ENCODE measurements around the gene VASH1. TPM values are rescaled to one million over a fixed set of nuclear protein-coding genes. Genes with fewer than 3 reads are reported as not detected.

The VASH1 gene
- total RNA-seq, 6 donors from 2014 or later: 12.0 to 53.5 (median 28.2) TPM

GRCh38 chr14:76780360-76780759, 19.1 kb downstream of the VASH1 start:
- Histone ChIP-seq H3K9me3 (no peaks in the 10 kb centered on the region), H3K4me1 (peaks cover 16 to 46% (median 32%) of the 10 kb centered on the region in 4 donors), H3K36me3 (peaks cover 0 to 34% (median 10%) of the 10 kb centered on the region in 4 donors), H3K27ac (peak overlapping the region in 2 of 4 donors; percentile 24 to 68), H3K4me3 (no peak overlapping the region), H3K27me3 (no peaks in the 10 kb centered on the region)
- WGBS, 2 donors: 62 to 75% methylated on average over 5 of the region's 5 CpGs
- no peak for TF ChIP-seq EP300 (IDR thresholded peaks at IDR 0.05)
- ATAC-seq (ENCODE audit: low FRiP score in 2 of 2) (no peak), DNase-seq (no peak)

- 75 to 81% methylated on average over 11 of the region's 11 CpGs for WGBS, 2 donors
- TF ChIP-seq EP300 (IDR thresholded peaks at IDR 0.05): no peak
- TF ChIP-seq POLR2AphosphoS5 (IDR thresholded peaks at IDR 0.05): no peak
- no peak for TF ChIP-seq CTCF (IDR thresholded peaks at IDR 0.05)
- no peak for TF ChIP-seq POLR2A (IDR thresholded peaks at IDR 0.05)
- no peak for ATAC-seq (ENCODE audit: low FRiP score in 2 of 2)
- no peak for DNase-seq
- Histone ChIP-seq H3K4me3 (no peak overlapping the region), H3K27ac (peak overlapping the region in 3 of 4 donors; percentile 24 to 68 (median 37)), H3K4me1 (peaks cover 16 to 46% (median 33%) of the 10 kb centered on the region in 4 donors), H3K27me3 (no peaks in the 10 kb centered on the region), H3K36me3 (peaks cover 0 to 35% (median 11%) of the 10 kb centered on the region in 4 donors), H3K9me3 (no peaks in the 10 kb centered on the region)
Measured at GRCh38 chr14:76780875-76781647, 19.8 kb downstream of the VASH1 start.

- H3K9me3 ChIP-seq: no peaks in the 10 kb centered on the region
- H3K27ac ChIP-seq: peak overlapping the region; percentile 11 to 68 (median 30)
- peaks cover 0 to 41% (median 14%) of the 10 kb centered on the region in 4 donors for H3K36me3 ChIP-seq
- no peak for TF ChIP-seq POLR2A (IDR thresholded peaks at IDR 0.05)
- TF ChIP-seq POLR2AphosphoS5 (IDR thresholded peaks at IDR 0.05): no peak
- no peak for TF ChIP-seq EP300 (IDR thresholded peaks at IDR 0.05)
- TF ChIP-seq CTCF (IDR thresholded peaks at IDR 0.05): no peak
- H3K27me3 ChIP-seq: no peaks in the 10 kb centered on the region
- 71 to 77% methylated on average over 2 of the region's 2 CpGs for WGBS, 2 donors
- DNase-seq (no peak), ATAC-seq (ENCODE audit: low FRiP score in 2 of 2) (no peak)
- no peak overlapping the region for H3K4me3 ChIP-seq
- H3K4me1 ChIP-seq: peaks cover 16 to 43% (median 31%) of the 10 kb centered on the region in 4 donors
Measured at GRCh38 chr14:76781648-76782051, 20.4 kb downstream of the VASH1 start.

- peaks cover 0 to 48% (median 20%) of the 10 kb centered on the region in 4 donors for H3K36me3 ChIP-seq
- no peaks in the 10 kb centered on the region for H3K9me3 ChIP-seq
- no peak overlapping the region for H3K4me3 ChIP-seq
- 81 to 89% methylated on average over 9 to 10 of the region's 10 CpGs for WGBS, 2 donors
- H3K27ac ChIP-seq: peak overlapping the region; percentile 24 to 68 (median 46)
- DNase-seq: no peak
- no peak for ATAC-seq (ENCODE audit: low FRiP score in 2 of 2)
- TF ChIP-seq EP300 (IDR thresholded peaks at IDR 0.05): no peak
- no peak for TF ChIP-seq POLR2A (IDR thresholded peaks at IDR 0.05)
- TF ChIP-seq POLR2AphosphoS5 (IDR thresholded peaks at IDR 0.05): no peak
- TF ChIP-seq CTCF (IDR thresholded peaks at IDR 0.05): no peak
- H3K27me3 ChIP-seq: no peaks in the 10 kb centered on the region
- H3K4me1 ChIP-seq: peaks cover 16 to 36% (median 29%) of the 10 kb centered on the region in 4 donors
Measured at GRCh38 chr14:76782115-76782884, 21.0 kb downstream of the VASH1 start.

DNA sequence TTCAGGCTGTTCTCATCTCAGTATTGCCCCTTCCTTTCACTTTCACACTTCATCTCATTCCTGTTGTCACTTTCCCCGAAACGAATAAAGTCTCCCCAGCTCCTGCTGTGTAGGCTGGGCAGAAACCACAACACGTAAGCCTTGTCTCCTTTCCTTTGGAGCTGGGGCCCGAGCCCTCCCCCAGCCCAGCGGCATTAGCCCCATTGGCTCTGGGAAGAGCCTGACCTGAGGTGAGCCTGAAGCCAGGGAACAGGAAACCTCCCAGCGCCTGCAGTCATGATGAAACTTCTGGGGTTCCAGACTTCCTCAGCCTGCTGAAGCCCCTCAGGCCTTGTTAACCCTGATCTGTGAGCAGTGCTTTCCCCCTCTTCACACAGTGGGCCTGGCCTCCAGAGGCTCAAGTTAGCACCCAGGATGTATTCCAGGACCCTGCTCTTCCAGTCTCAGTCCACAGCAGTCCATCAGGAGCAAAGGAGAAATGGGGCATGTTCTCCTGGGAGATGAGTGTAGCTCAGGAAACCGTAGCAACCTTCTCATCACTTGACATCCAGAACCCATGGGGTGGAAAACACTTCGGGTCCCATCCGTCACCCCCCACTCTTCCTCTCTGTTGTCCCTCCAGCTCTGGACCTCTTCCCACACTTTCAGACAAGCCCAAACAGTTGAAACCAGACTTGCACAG, 21.8 kb downstream of the VASH1 start:
- H3K36me3 ChIP-seq: peaks cover 2 to 55% (median 25%) of the 10 kb centered on the region in 4 donors
- TF ChIP-seq EP300 (IDR thresholded peaks at IDR 0.05) (no peak), POLR2AphosphoS5 (IDR thresholded peaks at IDR 0.05) (no peak), CTCF (IDR thresholded peaks at IDR 0.05) (no peak), POLR2A (IDR thresholded peaks at IDR 0.05) (no peak)
- peaks cover 12 to 31% (median 23%) of the 10 kb centered on the region in 4 donors for H3K4me1 ChIP-seq
- no peak overlapping the region for H3K4me3 ChIP-seq
- no peaks in the 10 kb centered on the region for H3K27me3 ChIP-seq
- no peaks in the 10 kb centered on the region for H3K9me3 ChIP-seq
- ATAC-seq (ENCODE audit: low FRiP score in 2 of 2) (no peak), DNase-seq (no peak)
- WGBS, 2 donors: 35 to 37% methylated on average over 8 to 9 of the region's 9 CpGs
- peak overlapping the region; percentile 17 to 68 (median 46) for H3K27ac ChIP-seq
